Activated T-cell treated with anti-CD3 and anti-CD28 coated beads for 24 hours (primary cell): ENCODE data around the gene PYGO2.
"Not testable (repeated sequence)": the region's sequence is repeated elsewhere in the genome, so short reads cannot be mapped to it uniquely, and the experiment has no call there.

Source experiments
- DNase-seq: peaks from one replicate; pipeline ENCODE4 v3.0.0-alpha.2; 2020; ENCODE audit warnings: low read depth

Gene PYGO2

DNA sequence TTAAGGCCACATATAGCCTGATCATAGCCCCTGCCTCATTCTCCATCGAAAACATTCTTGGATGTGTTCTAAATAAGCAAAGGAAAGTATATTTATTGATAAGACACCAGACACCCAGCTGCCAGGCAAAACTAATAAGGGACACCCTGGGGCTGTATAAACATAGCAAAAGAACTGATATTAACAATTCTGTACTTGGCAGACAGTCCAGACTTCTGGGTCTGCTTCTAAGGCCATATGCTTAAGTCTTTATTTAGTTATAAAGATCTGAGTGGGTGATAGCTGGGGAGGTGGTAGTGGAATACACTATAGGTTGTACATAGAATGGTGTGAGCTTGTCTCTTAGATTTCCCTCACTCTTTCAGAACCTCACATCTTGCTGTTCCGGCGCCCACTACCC lies 16.8 kb upstream of the PYGO2 start:
- DNase-seq, result no peak

- not testable (repeated sequence) for DNase-seq
Observed at GRCh38 chr1:154977762-154978161, 16.2 kb upstream of the PYGO2 start.

DNA sequence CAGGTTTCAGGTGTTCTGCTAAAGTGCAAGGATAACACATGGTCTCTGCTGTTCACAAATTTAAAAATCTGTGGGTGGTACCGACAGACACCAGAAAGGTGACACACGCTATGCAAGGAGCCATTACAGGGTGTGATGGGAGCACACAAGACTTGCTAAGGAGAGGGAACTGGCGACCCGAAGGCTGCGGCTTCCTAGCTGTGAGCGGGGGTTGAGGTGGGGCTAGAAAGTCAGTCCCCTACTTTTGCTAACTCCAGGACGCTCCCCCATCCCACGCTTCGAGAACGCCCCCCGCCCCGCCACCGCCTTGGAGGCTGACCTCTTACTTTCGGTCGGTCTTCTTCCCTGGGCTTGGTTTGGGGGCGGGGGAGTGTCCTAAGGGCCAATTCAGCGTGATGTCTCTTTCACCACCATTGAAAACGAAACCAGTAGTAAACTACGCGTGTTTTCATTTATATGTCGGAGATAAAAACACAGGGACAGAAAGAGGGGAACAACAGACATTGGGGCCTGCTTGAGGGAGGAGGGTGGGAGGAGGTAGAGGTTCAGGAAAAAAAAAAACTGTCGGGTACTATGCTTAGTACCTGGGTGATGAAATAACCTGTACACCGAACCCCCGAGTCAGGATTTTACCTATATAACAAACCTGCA lies 14.0 kb upstream of the PYGO2 start:
- peak; percentile 46 for DNase-seq

DNA sequence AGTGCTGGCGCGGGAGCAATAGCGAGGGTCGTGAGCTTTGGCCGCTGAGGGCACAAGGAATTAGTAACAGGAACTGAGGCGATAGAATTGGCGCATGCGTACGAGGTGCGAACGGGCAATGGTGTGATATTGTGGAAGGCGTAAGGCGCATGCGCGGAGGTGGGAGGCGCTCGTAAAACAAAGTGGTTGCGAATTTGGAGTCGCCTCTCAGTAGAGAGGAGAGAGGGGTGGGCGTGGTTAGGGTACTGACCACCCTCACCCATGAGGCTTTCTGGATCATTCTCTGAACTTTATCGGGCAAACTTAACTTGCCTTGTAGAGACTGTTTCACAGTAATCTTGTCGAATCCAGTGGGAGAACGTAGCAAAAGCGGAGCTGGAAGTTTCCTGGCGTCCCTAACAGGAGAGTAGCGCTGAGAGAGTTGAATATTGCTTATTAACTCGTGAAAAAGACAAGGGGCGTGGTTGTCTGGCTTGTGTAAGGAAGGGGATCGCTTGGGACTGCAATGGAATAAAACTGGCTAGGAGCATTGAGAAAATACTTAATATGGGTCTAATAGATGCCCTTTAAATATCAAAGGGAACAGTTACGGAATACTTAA lies 13.3 kb upstream of the PYGO2 start:
- DNase-seq, result peak; percentile 93

- DNase-seq, result peak; percentile 94
Observed at GRCh38 chr1:154974102-154974807, 12.7 kb upstream of the PYGO2 start, which contains the start of gene CKS1B. CKS1B (plus strand) TSS chr1:154974681; CDS start chr1:154974746, 65 bp downstream.

DNA sequence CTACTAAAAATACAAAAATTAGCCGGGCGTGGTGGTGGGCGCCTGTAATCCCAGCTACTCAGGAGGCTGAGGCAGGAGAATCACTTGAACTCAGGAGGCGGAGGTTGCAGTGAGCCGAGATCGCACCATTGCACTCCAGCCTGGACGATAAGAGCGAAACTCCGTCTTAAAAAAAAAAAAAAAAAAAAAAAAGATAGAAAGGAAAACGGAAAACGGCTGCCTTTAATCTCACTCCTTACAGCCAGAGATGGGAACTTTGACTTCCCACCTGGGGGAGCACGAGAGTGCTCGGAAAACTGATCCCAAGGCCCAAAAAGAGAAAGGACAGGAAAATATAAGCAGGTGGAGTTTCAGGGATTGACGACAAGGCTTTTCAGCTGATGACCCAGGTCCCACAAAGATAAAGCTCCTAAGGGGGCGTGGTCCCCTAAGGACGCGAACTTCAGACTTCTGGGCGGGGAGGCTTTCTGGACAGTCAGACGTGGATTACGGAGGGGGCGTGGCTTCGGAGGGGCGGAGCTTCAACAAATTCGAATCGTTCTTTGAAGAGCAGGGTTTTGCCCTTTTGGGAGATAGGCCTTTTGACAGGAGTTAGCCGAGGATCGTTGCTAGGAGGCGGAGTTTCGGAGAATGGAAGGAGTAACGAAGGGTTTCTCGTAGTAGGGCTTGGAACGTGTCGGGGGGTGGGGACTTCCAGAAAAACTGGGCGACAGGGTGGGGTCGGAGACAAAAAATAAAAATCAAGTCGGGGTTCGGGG lies 11.9 kb upstream of the PYGO2 start:
- DNase-seq, result peak; percentile 87

DNA sequence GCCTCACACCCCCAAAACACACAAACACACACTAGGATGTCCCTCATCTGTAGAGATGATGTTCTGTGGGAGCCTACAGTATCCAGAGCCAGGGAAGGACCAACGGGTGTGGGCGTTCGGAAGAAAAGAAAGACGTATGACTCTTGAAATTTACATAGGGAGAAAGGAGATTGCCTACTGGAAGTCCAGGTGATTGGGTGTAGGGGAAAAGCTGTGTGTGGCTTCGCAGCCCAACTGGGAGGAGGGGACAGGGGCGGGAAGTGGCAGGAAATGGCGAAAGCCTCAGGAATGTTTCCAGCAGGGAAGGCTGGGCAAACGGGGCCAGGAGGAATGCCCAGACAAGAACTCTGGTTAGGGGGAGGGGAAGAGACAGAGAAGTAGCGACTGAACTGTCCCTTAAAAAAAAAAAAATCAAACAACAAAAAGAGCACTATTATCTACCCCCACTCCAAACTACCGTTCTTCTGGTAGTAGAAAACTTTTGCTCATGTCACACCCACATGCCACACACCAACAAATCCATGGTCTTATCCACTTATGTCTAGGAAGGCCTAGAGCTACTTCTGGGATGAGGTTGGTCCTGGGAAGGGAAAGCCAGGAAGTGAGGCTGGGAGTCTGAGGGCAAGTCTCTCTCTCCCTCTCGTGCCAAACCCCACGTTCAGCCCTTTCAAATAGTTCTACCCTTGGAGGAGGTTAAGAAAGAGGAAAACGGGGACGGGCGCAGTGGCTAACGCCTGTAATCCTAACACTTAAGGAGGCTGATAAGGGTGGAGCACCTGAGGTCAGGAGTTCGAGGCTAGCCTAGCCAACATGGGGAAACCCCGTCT lies 11.1 kb upstream of the PYGO2 start:
- no peak for DNase-seq

- DNase-seq, result no peak
Observed at GRCh38 chr1:154972213-154972516, 10.6 kb upstream of the PYGO2 start.

DNA sequence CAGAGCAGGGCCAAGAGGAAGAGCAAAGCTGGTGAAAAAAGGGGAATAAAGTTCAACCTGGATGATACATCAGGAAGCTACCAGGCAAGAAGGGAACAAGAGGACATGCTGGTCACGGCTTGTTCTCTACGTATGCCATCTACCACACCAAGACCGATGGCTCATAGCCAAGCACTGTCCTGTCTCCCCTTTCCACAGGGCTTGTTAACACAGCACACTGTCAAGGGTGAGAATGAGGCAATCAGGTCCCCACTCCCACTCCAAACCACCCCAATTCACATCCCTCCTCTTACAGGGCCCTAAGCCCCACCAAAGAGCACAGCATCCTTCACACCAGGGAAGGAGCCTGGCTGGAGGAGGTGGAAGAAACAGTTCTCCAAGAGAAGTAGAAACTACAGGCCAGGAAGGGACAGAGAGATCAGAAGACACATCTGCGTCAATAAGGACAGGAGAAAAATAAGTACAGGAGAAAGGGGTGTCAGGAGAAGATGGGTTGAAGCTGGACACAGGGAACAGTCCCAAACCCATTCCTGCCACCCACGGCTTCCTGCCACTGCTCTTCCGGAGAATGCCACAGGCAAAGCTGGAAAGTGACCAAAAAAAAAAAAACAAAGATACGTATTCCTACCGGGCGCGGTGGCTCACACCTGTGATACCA lies 9.9 kb upstream of the PYGO2 start:
- DNase-seq, result no peak

DNA sequence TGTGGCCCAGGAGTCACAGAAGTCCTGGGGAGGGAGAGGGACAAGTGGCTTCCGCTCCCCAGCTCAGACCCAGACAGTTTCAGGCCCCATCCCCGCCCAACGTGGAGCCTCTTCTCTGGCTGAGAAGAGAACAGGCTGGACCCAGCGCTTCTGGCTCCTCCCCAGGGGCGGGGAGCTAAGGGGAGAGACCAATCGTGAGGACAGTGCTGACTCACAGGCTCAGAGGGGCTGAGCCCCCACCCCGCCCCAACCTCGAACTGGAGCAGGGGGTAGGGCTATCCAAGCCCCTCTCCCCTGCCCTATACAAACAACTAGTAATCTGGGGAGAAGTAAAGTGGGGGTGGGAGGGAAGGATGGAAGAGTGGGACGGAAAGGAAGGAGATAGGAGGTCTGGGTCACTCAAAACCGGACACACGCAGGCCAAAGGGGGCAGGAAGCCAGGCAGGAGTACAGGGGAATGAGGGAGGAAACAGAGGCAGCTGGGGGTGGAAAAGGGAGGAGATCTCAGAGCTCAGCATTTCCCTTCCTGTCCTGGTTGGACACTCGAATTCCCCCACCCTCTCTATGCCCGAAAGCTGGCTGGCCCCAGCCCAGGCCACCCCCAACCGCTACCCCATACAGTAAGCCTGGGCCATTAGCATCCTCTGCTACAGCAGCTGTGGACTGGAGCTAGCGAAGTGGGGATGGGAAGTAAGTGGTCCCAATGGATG lies 9.2 kb upstream of the PYGO2 start, which contains the start of gene SHC1:
Gene SHC1 (minus strand): TSS at position 117 of the 710 bp plus-strand sequence. CDS start 221 bp downstream, outside the sequence.
- no peak for DNase-seq

- DNase-seq, result no peak
Observed at GRCh38 chr1:154969860-154970452, 8.4 kb upstream of the PYGO2 start.

DNA sequence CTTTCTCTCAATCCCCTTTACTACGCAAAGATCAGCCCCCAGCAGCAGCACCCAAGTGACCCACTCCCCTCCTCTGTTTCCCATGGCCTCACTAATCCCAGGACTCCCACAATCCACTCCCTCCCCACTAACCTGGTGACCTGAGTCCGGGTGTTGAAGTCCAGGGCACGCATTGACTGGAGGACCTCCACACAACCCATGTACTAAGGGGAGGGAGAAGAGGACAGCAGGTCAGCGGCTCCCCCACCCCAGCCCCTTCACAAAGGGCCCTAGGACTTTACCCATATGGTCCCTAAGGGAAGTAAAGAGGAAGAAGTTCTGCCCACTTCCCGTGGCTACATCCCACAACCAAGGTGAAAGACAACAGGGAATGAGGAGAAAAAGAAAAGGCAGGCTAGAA lies 7.7 kb upstream of the PYGO2 start:
- DNase-seq, result no peak

DNA sequence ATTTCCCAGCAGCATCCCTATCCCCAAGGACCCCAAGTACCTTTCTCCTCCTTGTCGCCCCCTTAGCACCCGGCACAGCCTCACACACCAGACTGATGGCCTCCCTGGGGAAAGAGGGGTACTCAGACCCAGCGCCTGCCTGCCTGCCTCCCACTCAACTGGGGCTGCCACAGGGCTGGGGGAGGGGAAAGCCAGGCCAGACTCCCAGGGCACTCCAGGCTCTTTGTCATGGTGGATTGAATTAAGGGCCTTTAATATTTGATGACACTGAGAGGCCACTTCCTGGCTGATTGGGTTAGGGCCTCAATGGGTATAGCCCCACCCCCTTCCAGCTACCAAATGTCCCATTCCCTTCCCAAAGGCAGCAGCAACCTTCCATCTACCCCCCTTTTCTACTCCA lies 7.1 kb upstream of the PYGO2 start:
- no peak for DNase-seq

- no peak for DNase-seq
Observed at GRCh38 chr1:154967331-154967950, 5.9 kb upstream of the PYGO2 start.

DNA sequence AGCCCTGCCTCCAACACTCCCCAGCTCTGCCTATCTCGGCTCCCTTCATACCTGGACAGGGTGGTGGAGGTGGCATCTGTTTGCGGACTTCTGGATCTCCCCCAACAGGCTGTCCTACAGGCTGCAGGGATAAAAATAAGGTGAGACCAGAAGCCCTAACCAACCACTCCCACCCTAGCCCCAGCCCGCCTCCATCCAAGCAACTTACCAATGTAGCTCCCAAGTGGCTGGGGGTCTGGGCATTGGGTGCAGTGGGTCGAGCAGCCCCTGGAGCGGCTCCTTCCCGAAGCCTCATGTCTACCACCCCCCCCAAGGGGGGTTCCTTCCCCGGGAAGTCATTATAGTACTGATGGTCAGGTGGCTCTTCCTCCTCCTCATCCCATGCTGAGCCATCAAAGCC lies 4.5 kb upstream of the PYGO2 start:
- DNase-seq, result no peak

- no peak for DNase-seq
Observed at GRCh38 chr1:154964359-154964758, 2.8 kb upstream of the PYGO2 start.

DNA sequence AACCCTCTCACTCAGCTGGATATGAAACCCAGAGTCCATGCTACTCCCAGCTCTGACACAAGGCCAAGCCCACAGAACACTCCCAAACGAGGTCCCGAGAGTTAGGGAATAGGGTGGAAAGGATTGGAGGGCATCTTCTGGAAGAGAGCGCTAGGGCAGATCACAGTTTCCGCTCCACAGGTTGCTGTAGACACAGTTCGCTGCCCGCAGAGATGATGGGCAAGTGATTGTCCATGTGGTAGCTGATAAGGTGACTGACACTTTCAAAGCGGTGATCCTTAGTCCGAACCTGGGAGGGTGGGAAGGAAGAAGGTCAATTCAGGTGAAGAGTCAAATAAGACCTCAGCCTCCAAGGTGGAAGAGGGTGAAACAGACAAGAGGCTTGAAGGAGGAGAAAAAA lies 2.1 kb upstream of the PYGO2 start:
- no peak for DNase-seq

DNA sequence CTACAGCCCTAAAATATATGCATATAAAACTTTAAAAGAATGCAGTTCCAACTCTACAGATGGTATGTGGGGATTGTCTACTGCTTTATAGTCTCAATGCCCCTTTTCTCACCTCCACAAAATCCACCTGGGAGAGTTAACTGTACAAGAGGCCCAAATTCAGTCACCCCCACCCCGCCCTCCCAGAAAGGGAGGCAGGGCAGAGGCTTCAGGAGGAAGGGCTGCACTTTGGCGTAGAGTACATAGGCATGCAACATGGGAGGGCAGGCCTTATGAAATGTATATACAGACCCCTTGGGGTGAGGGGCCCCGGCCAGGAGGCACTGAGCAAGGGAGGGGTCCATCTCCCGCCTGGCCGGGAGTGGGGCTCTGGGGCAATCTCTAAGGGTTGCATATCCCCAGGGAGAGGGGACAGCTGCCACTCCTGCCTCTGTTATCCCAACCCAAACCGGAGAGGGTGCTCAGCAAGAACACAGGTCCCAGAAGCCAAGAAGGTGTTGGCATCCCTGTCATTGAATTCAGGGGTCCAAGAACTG lies 1.3 kb upstream of the PYGO2 start:
- no peak for DNase-seq

DNA sequence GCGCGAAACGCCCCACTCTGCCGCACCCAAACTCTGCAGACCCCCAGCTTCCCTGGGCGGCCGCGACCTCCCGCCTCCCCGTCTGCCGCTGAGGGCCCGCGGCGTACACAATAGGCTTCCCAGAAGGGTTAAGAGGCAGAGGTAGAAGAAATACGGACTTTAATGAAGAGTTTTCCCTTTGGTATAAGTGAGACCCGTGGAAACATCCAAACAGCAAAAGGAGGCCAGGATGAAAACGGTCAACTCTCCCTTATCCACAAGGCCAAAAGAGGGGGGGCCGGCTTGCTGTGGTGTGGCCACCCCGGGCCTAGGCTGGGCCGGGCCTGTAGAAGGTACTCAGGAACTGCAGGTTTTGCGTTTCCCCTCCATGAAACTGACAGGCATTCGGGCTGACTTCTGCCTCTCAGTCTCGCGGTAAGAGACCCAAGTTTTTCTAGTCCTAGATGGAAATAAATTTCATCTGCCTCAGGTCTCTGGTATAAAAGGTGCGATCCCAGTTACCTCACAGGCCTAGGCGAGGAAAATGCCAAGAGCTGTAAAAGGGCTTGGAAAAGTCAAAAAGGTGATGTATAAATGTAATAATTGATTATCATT lies 671 bp upstream of the PYGO2 start:
- DNase-seq, result no peak
